H1 (cell line): Measurements from ENCODE around the gene RAB24. TPM values are rescaled to one million over a fixed set of nuclear protein-coding genes. Genes with fewer than 3 reads are reported as not detected.

Experiments
- CTCF ChIA-PET: fragments of 300-600 bp; sonication (Branson Sonifier 250); formaldehyde crosslinking; loops from one replicate; lab custom pipeline; 2021; ENCODE audit not compliant: partially characterized antibody; lab: Charles Lee
- POLR2A ChIA-PET: fragments of 300-600 bp; sonication (Branson Sonifier 250); formaldehyde crosslinking; loops from one replicate; lab custom pipeline; 2021; ENCODE audit warnings: inconsistent platforms; ENCODE audit not compliant: partially characterized antibody; lab: Charles Lee
- DNase-seq, 2 experiments: peaks; one replicate each; pipeline versions ENCODE4 v3.0.0 to v3.0.0-alpha.2; 2010 to 2022; ENCODE audit warnings: low spot score in 2 of 2, low read depth in 1 of 2, mixed read lengths in 1 of 2
- FAIRE-seq: peaks from 2 replicates; lab custom pipeline; 2011; peaks lifted over from hg19 to GRCh38; lab: Jason Lieb, UNC
- H2AFZ ChIP-seq: 2 replicates; pipeline ENCODE4 v1.8.1; 2012; ENCODE audit warnings: low read length, inconsistent platforms
- H2AK5ac ChIP-seq: 2 replicates; pipeline ENCODE4 v1.6.1; 2013; ENCODE audit warnings: low read depth, low read length
- H2BK120ac ChIP-seq: replicated peaks from 2 replicates; pipeline ENCODE3; 2013; ENCODE audit warnings: low read depth, low read length, inconsistent platforms
- H2BK12ac ChIP-seq: 2 replicates; pipeline ENCODE4 v1.6.1; 2013; ENCODE audit warnings: low read depth, low read length
- H2BK15ac ChIP-seq: 2 replicates; pipeline ENCODE4 v1.6.1; 2013; ENCODE audit warnings: low read length
- H2BK20ac ChIP-seq: 2 replicates; pipeline ENCODE4 v1.6.1; 2013; ENCODE audit warnings: low read length
- H2BK5ac ChIP-seq: 2 replicates; pipeline ENCODE4 v1.6.1; 2013; ENCODE audit warnings: low read depth, low read length
- H3K14ac ChIP-seq: 2 replicates; pipeline ENCODE4 v1.6.1; 2013; ENCODE audit warnings: inconsistent platforms; ENCODE audit not compliant: insufficient read length
- H3K18ac ChIP-seq: 2 replicates; pipeline ENCODE4 v1.6.1; 2013; ENCODE audit warnings: low read length; ENCODE audit errors: extremely low read depth
- H3K23ac ChIP-seq: 2 replicates; pipeline ENCODE4 v1.6.1; 2013; ENCODE audit warnings: inconsistent platforms; ENCODE audit not compliant: insufficient read length
- H3K23me2 ChIP-seq: 2 replicates; pipeline ENCODE4 v1.6.1; 2013; ENCODE audit warnings: low read depth, low read length
- H3K27ac ChIP-seq: 2 replicates; pipeline ENCODE4 v1.6.1; 2011; ENCODE audit warnings: low read depth, low read length, inconsistent platforms
- H3K27me3 ChIP-seq, 4 experiments: replicated peaks in 1 of 4; 1 replicate in 1 of 4; 2 replicates in 3 of 4; pipeline versions ENCODE4 v1.6.1 to v1.8.1; 2011 to 2013; ENCODE audit warnings: low read length in 3 of 4, mild to moderate bottlenecking in 3 of 4, inconsistent platforms in 2 of 4, mixed read lengths in 2 of 4, moderate library complexity in 1 of 4; ENCODE audit not compliant: control insufficient read depth in 3 of 4, insufficient read depth in 3 of 4; ENCODE audit errors: extremely low read depth in 1 of 4
- H3K36me3 ChIP-seq, 4 experiments: 2 replicates each; pipeline versions ENCODE4 v1.6.1 to v1.8.1; 2011 to 2013; ENCODE audit warnings: mild to moderate bottlenecking in 4 of 4, low read length in 3 of 4, moderate library complexity in 2 of 4, control low read depth in 1 of 4, inconsistent platforms in 1 of 4; ENCODE audit not compliant: insufficient read depth in 4 of 4, control insufficient read depth in 2 of 4
- H3K4ac ChIP-seq: replicated peaks from 2 replicates; pipeline ENCODE3; 2013; ENCODE audit warnings: low read length, low read depth, mixed read lengths, inconsistent platforms; ENCODE audit not compliant: insufficient read length
- H3K4me1 ChIP-seq, 4 experiments: replicated peaks in 1 of 4; 1 replicate in 1 of 4; 2 replicates in 3 of 4; pipeline versions ENCODE4 v1.6.1 to v1.8.1; 2011 to 2013; ENCODE audit warnings: low read length in 3 of 4, inconsistent platforms in 2 of 4, mixed read lengths in 1 of 4; ENCODE audit not compliant: insufficient read depth in 4 of 4, control insufficient read depth in 3 of 4
- H3K4me2 ChIP-seq, 2 experiments: 2 replicates each; pipeline versions ENCODE4 v1.6.1 to v1.8.1; 2011 to 2013; ENCODE audit warnings: low read depth in 2 of 2, low read length in 2 of 2, control low read depth in 1 of 2, inconsistent platforms in 1 of 2, mild to moderate bottlenecking in 1 of 2; ENCODE audit not compliant: insufficient read depth in 1 of 2
- H3K4me3 ChIP-seq, 4 experiments: fragments of 200-600, 300-600 bp in 1 of 4; sonication (generic), shearing (Covaris generic), sonication (Bioruptor Twin) in 1 of 4; 2 replicates each; pipeline versions ENCODE4 v1.5.1 to v1.8.1; 2011 to 2016; ENCODE audit warnings: low read length in 4 of 4, low read depth in 3 of 4, control low read depth in 2 of 4, inconsistent platforms in 2 of 4, mild to moderate bottlenecking in 2 of 4, mixed read lengths in 1 of 4, moderate library complexity in 1 of 4; ENCODE audit not compliant: insufficient read depth in 2 of 4; ENCODE audit errors: extremely low read depth in 1 of 4
- H3K56ac ChIP-seq: replicated peaks from 2 replicates; pipeline ENCODE3; 2013; ENCODE audit warnings: low read depth, mild to moderate bottlenecking, mixed read lengths, low read length, inconsistent platforms; ENCODE audit not compliant: insufficient read length
- H3K79me1 ChIP-seq: 2 replicates; pipeline ENCODE4 v1.6.1; 2013; ENCODE audit warnings: low read depth, low read length, control low read depth
- H3K79me2 ChIP-seq, 2 experiments: 2 replicates each; pipeline versions ENCODE4 v1.6.1 to v1.8.1; 2012 to 2013; ENCODE audit warnings: low read length in 2 of 2, mild to moderate bottlenecking in 2 of 2, inconsistent platforms in 1 of 2; ENCODE audit not compliant: insufficient read depth in 2 of 2, control insufficient read depth in 1 of 2
- H3K9ac ChIP-seq, 4 experiments: replicated peaks in 1 of 4; 1 replicate in 1 of 4; 2 replicates in 3 of 4; pipeline versions ENCODE4 v1.6.1 to v1.8.1; 2011 to 2013; ENCODE audit warnings: low read depth in 3 of 4, low read length in 3 of 4, control low read depth in 2 of 4, mild to moderate bottlenecking in 2 of 4, moderate library complexity in 2 of 4, inconsistent platforms in 1 of 4; ENCODE audit errors: extremely low read depth in 1 of 4
- H3K9me3 ChIP-seq, 2 experiments: 2 replicates each; pipeline versions ENCODE4 v1.6.1 to v1.8.1; 2012 to 2013; ENCODE audit warnings: mild to moderate bottlenecking in 2 of 2, moderate library complexity in 2 of 2, control low read depth in 1 of 2, inconsistent platforms in 1 of 2, low read depth in 1 of 2, low read length in 1 of 2, mixed read lengths in 1 of 2; ENCODE audit not compliant: insufficient read depth in 2 of 2
- H4K20me1 ChIP-seq, 2 experiments: replicated peaks in 1 of 2; 2 replicates each; pipeline versions ENCODE3 to v1.8.1; 2011 to 2013; ENCODE audit warnings: inconsistent platforms in 2 of 2, low read length in 2 of 2, mild to moderate bottlenecking in 1 of 2; ENCODE audit not compliant: insufficient read depth in 2 of 2, control insufficient read depth in 1 of 2
- H4K5ac ChIP-seq: 2 replicates; pipeline ENCODE4 v1.6.1; 2013; ENCODE audit warnings: low read length, low read depth, mixed read lengths, inconsistent platforms; ENCODE audit not compliant: insufficient read length
- H4K8ac ChIP-seq: 2 replicates; pipeline ENCODE4 v1.8.0; 2013; ENCODE audit warnings: mild to moderate bottlenecking, moderate library complexity, low read length, inconsistent platforms; ENCODE audit not compliant: insufficient read depth; ENCODE audit errors: extremely low read depth
- H4K91ac ChIP-seq: replicated peaks from 2 replicates; pipeline ENCODE3; 2013; ENCODE audit warnings: low read length, mixed read lengths, inconsistent platforms; ENCODE audit not compliant: insufficient read length
- BCL11A ChIP-seq, 2 experiments: IDR thresholded peaks; one replicate each; pipeline ENCODE4 v1.6.1; 2011; ENCODE audit warnings: low read depth in 2 of 2, low read length in 2 of 2, mild to moderate bottlenecking in 2 of 2
- CHD2 ChIP-seq: IDR thresholded peaks from 2 replicates; pipeline ENCODE4 v1.6.1; 2012; ENCODE audit warnings: low read length, improper control_type of control experiment
- EGR1 ChIP-seq: IDR thresholded peaks from 2 replicates; pipeline ENCODE4 v1.6.1; 2011; ENCODE audit warnings: low read depth, low read length, borderline replicate concordance
- EZH2 ChIP-seq: fragments of 200-600 bp; sonication (generic); IDR thresholded peaks from 2 replicates; pipeline ENCODE4 v1.7.1; 2012; ENCODE audit warnings: low read depth, mild to moderate bottlenecking, moderate library complexity, low read length, inconsistent platforms; ENCODE audit not compliant: severe bottlenecking
- JUND ChIP-seq: IDR thresholded peaks from 2 replicates; pipeline ENCODE4 v1.6.1; 2011; ENCODE audit warnings: mild to moderate bottlenecking, improper control_type of control experiment, low read length
- KDM1A ChIP-seq: fragments of 200-600, 300-600 bp; sonication (generic); IDR thresholded peaks from 2 replicates; pipeline ENCODE4 v1.7.1; 2016; ENCODE audit warnings: mild to moderate bottlenecking, low read length, borderline replicate concordance
- KDM4A ChIP-seq: IDR thresholded peaks from one replicate; pipeline ENCODE4 v1.7.1; 2012; ENCODE audit warnings: low read depth, mild to moderate bottlenecking, moderate library complexity, low read length, inconsistent platforms; ENCODE audit not compliant: severe bottlenecking
- POLR2A ChIP-seq, 2 experiments: IDR thresholded peaks; 1 replicate in 1 of 2; 2 replicates in 1 of 2; pipeline ENCODE4 v1.6.1; 2011; ENCODE audit warnings: low read depth in 2 of 2, low read length in 2 of 2, mild to moderate bottlenecking in 2 of 2; ENCODE audit errors: control extremely low read depth in 1 of 2
- SP2 ChIP-seq: IDR thresholded peaks from 2 replicates; pipeline ENCODE4 v1.6.1; 2012; ENCODE audit warnings: mild to moderate bottlenecking, low read length, inconsistent platforms
- SRF ChIP-seq: IDR thresholded peaks from 2 replicates; pipeline ENCODE4 v1.6.1; 2011; ENCODE audit warnings: mild to moderate bottlenecking, low read depth, low read length, moderate library complexity
- TAF1 ChIP-seq: IDR thresholded peaks from 2 replicates; pipeline ENCODE4 v1.6.1; 2011; ENCODE audit warnings: mild to moderate bottlenecking, low read depth, low read length
- ZNF274 ChIP-seq: IDR thresholded peaks from 2 replicates; pipeline ENCODE4 v1.7.0; 2012; ENCODE audit warnings: low read length, borderline replicate concordance; ENCODE audit errors: extremely low read depth
- WGBS, 2 experiments: shearing (Covaris generic) in 1 of 2; methylation state at CpG; one replicate each; pipeline versions ENCODE4 v1.1.6 to v1.1.7; 2013 to 2015; ENCODE audit warnings: low lambda C conversion rate in 2 of 2, mixed read lengths in 2 of 2, inconsistent platforms in 1 of 2, low coverage in 1 of 2, missing lambda C conversion rate in 1 of 2; ENCODE audit not compliant: insufficient replicate concordance in 2 of 2, insufficient coverage in 1 of 2, insufficient read length in 1 of 2; ENCODE audit errors: extremely low coverage in 1 of 2, missing lambda C conversion rate in 1 of 2; 5-methylcytosine and 5-hydroxymethylcytosine counted together
- polyA plus RNA-seq, 7 experiments: library from polyadenylated mRNA; depleted of rRNA in 3 of 7; stranded (reverse) in 5 of 7; unstranded in 2 of 7; fragments of >200 nt in 5 of 7; fragments of 200-250 nt in 2 of 7; gene quantifications; 1 replicate in 5 of 7; 2 replicates in 1 of 7; 4 replicates in 1 of 7; pipeline versions ENCODE4 v1.2.1 to v1.2.3, GENCODE V29; 2011 to 2013; ENCODE audit warnings: missing spikeins in 2 of 7, mixed read lengths in 2 of 7
- total RNA-seq: library from RNA; stranded (reverse); fragmentation: NEBNext Ultra II Directional; extraction: Animal tissue kit (Norgen Biotek cat#: 25700); gene quantifications from 2 replicates; pipeline ENCODE4 v1.2.1, GENCODE V29; 2021
- TF ChIP-seq, protein P1 (sequence below), 3 experiments: IDR thresholded peaks; 1 replicate in 2 of 3; 2 replicates in 1 of 3; pipeline versions ENCODE4 v1.5.1 to v1.6.1; 2011; ENCODE audit warnings: low read length in 3 of 3, mild to moderate bottlenecking in 3 of 3, inconsistent platforms in 2 of 3, low read depth in 1 of 3, moderate library complexity in 1 of 3; ENCODE audit not compliant: insufficient read depth in 1 of 3; ENCODE audit errors: control extremely low read depth in 1 of 3

Gene RAB24
- total and polyA plus RNA-seq, 2 of the 8 experiments (the other 6 are each of a cell fraction or from before 2014, with no cell fraction given), result 18.8 to 33.8 TPM

DNA sequence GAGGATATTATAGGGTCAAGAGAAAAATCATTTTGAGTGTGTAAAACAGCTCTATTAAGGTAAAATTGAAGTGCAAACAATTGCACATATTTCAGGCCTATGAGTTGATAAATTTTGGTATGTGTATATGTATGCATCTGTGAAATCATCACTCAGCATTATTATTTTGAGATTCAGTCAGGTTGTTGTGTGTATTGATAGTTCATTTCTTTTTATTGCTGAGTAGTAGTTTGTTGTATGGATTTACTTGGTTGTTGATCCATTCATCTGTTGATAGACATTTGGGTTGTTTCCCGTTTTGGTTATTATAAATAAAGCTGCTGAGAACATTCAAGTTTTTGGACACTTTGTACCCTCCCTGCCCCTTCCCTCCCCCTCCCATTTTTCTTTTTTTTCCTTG, 50.3 kb downstream of the RAB24 start:
- FAIRE-seq (no peak), DNase-seq (no peak)
- WGBS, 2 experiments, result 93% methylated on average over 1 of the region's 1 CpG; no CpG with 5 or more reads in 1 of the 2 experiments
- H3K4me1 ChIP-seq, result no peaks in the 10 kb centered on the region
- no peak overlapping the region for H3K4me2 ChIP-seq
- no peaks in the 10 kb centered on the region for H3K23me2 ChIP-seq
- H2BK120ac ChIP-seq, result no peak overlapping the region
- H3K23ac ChIP-seq, result no peak overlapping the region
- H2BK15ac ChIP-seq, result no peak overlapping the region
- no peaks in the 10 kb centered on the region for H3K79me1 ChIP-seq
- H2BK12ac ChIP-seq, result no peak overlapping the region
- no peak overlapping the region for H4K5ac ChIP-seq
- H3K36me3 ChIP-seq, result peaks cover 19 to 89% (median 51%) of the 10 kb centered on the region in 4 experiments
- no peak overlapping the region for H4K8ac ChIP-seq
- TF ChIP-seq ZNF274 (no peak), BCL11A (IDR thresholded peaks at IDR 0.05; ENCODE audit: low read depth in 2 of 2, low read length in 2 of 2) (no peak), SP2 (no peak), KDM4A (no peak), CHD2 (no peak), POLR2A (IDR thresholded peaks at IDR 0.05; ENCODE audit: control extremely low read depth in 1 of 2, low read depth in 2 of 2, low read length in 2 of 2) (no peak), EGR1 (no peak), JUND (no peak), SRF (no peak), TAF1 (no peak), KDM1A (no peak), EZH2 (no peak)
- TF ChIP-seq, protein P1, sequence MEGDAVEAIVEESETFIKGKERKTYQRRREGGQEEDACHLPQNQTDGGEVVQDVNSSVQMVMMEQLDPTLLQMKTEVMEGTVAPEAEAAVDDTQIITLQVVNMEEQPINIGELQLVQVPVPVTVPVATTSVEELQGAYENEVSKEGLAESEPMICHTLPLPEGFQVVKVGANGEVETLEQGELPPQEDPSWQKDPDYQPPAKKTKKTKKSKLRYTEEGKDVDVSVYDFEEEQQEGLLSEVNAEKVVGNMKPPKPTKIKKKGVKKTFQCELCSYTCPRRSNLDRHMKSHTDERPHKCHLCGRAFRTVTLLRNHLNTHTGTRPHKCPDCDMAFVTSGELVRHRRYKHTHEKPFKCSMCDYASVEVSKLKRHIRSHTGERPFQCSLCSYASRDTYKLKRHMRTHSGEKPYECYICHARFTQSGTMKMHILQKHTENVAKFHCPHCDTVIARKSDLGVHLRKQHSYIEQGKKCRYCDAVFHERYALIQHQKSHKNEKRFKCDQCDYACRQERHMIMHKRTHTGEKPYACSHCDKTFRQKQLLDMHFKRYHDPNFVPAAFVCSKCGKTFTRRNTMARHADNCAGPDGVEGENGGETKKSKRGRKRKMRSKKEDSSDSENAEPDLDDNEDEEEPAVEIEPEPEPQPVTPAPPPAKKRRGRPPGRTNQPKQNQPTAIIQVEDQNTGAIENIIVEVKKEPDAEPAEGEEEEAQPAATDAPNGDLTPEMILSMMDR (IDR thresholded peaks at IDR 0.05; ENCODE audit: control extremely low read depth in 1 of 3, insufficient read depth in 1 of 3, low read depth in 1 of 3, low read length in 3 of 3), result no peak
- TF ChIP-seq, all 59 proteins: peak for 0
- ChIA-PET POLR2A (interaction anchor here (1.0 to 1.5 kb wide), 2 partner anchors 14 to 17 kb away, joined by 3 to 5 read pairs; no protein-coding TSS in a partner anchor), CTCF (interaction anchor here (1.2 to 3.0 kb wide), 3 partner anchors 11 to 141 kb away, joined by 4 to 13 read pairs (median 8); no protein-coding TSS in a partner anchor)
- Histone ChIP-seq H3K4me3 (no peak overlapping the region), H2BK20ac (no peak overlapping the region), H2AFZ (no peak overlapping the region), H3K9ac (no peak overlapping the region), H4K20me1 (peaks cover 2% of the 10 kb centered on the region in 2 experiments), H3K9me3 (no peaks in the 10 kb centered on the region), H3K56ac (no peak overlapping the region), H3K4ac (no peak overlapping the region), H3K18ac (no peak overlapping the region), H3K14ac (no peak overlapping the region), H3K27me3 (no peaks in the 10 kb centered on the region), H2AK5ac (no peak overlapping the region), H2BK5ac (no peak overlapping the region), H3K27ac (no peak overlapping the region), H4K91ac (no peak overlapping the region), H3K79me2 (peaks cover 0 to 7% of the 10 kb centered on the region in 2 experiments; a peak in 1 of 4 replicates)
